Measurements from ENCODE around the gene IGF1.

GRCh38 chr12:102510031-102510430 is 29.7 kb upstream of the IGF1 start:
- no peak for TF ChIP-seq CTCF (IDR thresholded peaks at IDR 0.05)
- no peak for TF ChIP-seq POLR2A (IDR thresholded peaks at IDR 0.05)
